ENCODE results near the gene STX10.

DNA sequence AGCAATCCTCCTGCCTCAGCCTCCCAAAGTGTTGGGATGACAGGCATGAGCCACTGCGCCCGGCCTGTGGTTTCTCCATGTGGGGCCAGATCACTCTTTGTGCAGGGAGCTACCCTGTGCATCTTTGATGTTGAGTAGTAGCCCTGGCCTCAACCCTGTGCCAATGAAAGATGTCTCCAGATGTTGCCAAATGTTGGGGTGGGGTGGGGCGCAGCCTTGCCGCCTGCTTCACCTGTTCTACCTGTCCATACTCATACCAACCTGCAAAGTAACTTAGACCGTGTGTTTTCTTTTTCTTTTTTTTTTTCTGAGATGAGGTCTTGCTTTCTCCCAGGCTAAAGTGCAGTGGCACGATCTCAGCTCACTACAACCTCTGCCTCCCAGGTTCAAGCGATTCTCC is 21.0 kb upstream of the STX10 start:
- no peak for TF ChIP-seq KDM1A (IDR thresholded peaks at IDR 0.05; ENCODE audit: low read depth)
- TF ChIP-seq, protein P1, sequence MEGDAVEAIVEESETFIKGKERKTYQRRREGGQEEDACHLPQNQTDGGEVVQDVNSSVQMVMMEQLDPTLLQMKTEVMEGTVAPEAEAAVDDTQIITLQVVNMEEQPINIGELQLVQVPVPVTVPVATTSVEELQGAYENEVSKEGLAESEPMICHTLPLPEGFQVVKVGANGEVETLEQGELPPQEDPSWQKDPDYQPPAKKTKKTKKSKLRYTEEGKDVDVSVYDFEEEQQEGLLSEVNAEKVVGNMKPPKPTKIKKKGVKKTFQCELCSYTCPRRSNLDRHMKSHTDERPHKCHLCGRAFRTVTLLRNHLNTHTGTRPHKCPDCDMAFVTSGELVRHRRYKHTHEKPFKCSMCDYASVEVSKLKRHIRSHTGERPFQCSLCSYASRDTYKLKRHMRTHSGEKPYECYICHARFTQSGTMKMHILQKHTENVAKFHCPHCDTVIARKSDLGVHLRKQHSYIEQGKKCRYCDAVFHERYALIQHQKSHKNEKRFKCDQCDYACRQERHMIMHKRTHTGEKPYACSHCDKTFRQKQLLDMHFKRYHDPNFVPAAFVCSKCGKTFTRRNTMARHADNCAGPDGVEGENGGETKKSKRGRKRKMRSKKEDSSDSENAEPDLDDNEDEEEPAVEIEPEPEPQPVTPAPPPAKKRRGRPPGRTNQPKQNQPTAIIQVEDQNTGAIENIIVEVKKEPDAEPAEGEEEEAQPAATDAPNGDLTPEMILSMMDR (IDR thresholded peaks at IDR 0.05): no peak
- no peak for TF ChIP-seq MAFK (IDR thresholded peaks at IDR 0.05; ENCODE audit: partially characterized antibody)
- no peak for TF ChIP-seq CEBPB (IDR thresholded peaks at IDR 0.05)
- TF ChIP-seq, protein P2, sequence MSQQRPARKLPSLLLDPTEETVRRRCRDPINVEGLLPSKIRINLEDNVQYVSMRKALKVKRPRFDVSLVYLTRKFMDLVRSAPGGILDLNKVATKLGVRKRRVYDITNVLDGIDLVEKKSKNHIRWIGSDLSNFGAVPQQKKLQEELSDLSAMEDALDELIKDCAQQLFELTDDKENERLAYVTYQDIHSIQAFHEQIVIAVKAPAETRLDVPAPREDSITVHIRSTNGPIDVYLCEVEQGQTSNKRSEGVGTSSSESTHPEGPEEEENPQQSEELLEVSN (IDR thresholded peaks at IDR 0.05; ENCODE audit: borderline replicate concordance, low read depth): no peak
- TF ChIP-seq CBX8 (IDR thresholded peaks at IDR 0.05): no peak
- no peak for TF ChIP-seq ZSCAN20 (CRISPR knock-in tag; IDR thresholded peaks at IDR 0.05)
- no peak for TF ChIP-seq RCOR1 (IDR thresholded peaks at IDR 0.05; ENCODE audit: low read depth, low read length)
- TF ChIP-seq, protein P3, sequence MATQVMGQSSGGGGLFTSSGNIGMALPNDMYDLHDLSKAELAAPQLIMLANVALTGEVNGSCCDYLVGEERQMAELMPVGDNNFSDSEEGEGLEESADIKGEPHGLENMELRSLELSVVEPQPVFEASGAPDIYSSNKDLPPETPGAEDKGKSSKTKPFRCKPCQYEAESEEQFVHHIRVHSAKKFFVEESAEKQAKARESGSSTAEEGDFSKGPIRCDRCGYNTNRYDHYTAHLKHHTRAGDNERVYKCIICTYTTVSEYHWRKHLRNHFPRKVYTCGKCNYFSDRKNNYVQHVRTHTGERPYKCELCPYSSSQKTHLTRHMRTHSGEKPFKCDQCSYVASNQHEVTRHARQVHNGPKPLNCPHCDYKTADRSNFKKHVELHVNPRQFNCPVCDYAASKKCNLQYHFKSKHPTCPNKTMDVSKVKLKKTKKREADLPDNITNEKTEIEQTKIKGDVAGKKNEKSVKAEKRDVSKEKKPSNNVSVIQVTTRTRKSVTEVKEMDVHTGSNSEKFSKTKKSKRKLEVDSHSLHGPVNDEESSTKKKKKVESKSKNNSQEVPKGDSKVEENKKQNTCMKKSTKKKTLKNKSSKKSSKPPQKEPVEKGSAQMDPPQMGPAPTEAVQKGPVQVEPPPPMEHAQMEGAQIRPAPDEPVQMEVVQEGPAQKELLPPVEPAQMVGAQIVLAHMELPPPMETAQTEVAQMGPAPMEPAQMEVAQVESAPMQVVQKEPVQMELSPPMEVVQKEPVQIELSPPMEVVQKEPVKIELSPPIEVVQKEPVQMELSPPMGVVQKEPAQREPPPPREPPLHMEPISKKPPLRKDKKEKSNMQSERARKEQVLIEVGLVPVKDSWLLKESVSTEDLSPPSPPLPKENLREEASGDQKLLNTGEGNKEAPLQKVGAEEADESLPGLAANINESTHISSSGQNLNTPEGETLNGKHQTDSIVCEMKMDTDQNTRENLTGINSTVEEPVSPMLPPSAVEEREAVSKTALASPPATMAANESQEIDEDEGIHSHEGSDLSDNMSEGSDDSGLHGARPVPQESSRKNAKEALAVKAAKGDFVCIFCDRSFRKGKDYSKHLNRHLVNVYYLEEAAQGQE (IDR thresholded peaks at IDR 0.05): no peak
- TF ChIP-seq HMGXB4 (CRISPR knock-in tag; IDR thresholded peaks at IDR 0.05; ENCODE audit: borderline replicate concordance): no peak
- TF ChIP-seq, protein P4, sequence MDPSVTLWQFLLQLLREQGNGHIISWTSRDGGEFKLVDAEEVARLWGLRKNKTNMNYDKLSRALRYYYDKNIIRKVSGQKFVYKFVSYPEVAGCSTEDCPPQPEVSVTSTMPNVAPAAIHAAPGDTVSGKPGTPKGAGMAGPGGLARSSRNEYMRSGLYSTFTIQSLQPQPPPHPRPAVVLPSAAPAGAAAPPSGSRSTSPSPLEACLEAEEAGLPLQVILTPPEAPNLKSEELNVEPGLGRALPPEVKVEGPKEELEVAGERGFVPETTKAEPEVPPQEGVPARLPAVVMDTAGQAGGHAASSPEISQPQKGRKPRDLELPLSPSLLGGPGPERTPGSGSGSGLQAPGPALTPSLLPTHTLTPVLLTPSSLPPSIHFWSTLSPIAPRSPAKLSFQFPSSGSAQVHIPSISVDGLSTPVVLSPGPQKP (IDR thresholded peaks at IDR 0.05; ENCODE audit: low read depth, low read length): no peak
- no peak for TF ChIP-seq ZFP36 (IDR thresholded peaks at IDR 0.05; ENCODE audit: borderline replicate concordance, partially characterized antibody)
- TF ChIP-seq JUNB (IDR thresholded peaks at IDR 0.05): no peak
